MM.1S (cell line): ENCODE data around the gene RUNX2.

Source experiments
- DNase-seq: peaks from one replicate; pipeline ENCODE4 v3.0.0-alpha.2; 2015
- H2AFZ ChIP-seq: fragments of 300-600 bp; sonication (generic); 2 replicates; pipeline ENCODE4 v1.6.0; 2016; ENCODE audit warnings: antibody characterized with exemption, low read length
- H3F3A ChIP-seq: fragments of 300-600 bp; sonication (generic); 2 replicates; pipeline ENCODE4 v1.6.1; 2016; ENCODE audit warnings: mild to moderate bottlenecking, antibody characterized with exemption, low read length, moderate library complexity, mixed read lengths; ENCODE audit not compliant: insufficient read depth
- H3K27ac ChIP-seq: fragments of 300-600 bp; sonication (generic); 2 replicates; pipeline ENCODE4 v1.5.1; 2016; ENCODE audit warnings: mild to moderate bottlenecking, low read length
- H3K27me3 ChIP-seq: fragments of 300-600 bp; sonication (generic); replicated peaks from 2 replicates; pipeline ENCODE4 v1.6.0; 2016; ENCODE audit warnings: low read length; ENCODE audit not compliant: insufficient read depth
- H3K36me3 ChIP-seq: fragments of 300-600 bp; sonication (generic); replicated peaks from 2 replicates; pipeline ENCODE4 v1.6.1; 2016; ENCODE audit warnings: mild to moderate bottlenecking, low read length, mixed read lengths; ENCODE audit not compliant: insufficient read depth
- H3K4me1 ChIP-seq: fragments of 300-600 bp; sonication (generic); 2 replicates; pipeline ENCODE4 v1.6.1; 2016; ENCODE audit warnings: low read length, mixed read lengths
- H3K4me2 ChIP-seq: fragments of 300-600 bp; sonication (generic); 2 replicates; pipeline ENCODE4 v1.6.0; 2016; ENCODE audit warnings: low read depth, low read length
- H3K4me3 ChIP-seq: fragments of 300-600 bp; sonication (generic); 2 replicates; pipeline ENCODE4 v1.5.1; 2016; ENCODE audit warnings: low read length, mixed read lengths
- H3K79me2 ChIP-seq: fragments of 300-600 bp; sonication (generic); 2 replicates; pipeline ENCODE4 v1.6.1; 2016; ENCODE audit warnings: mixed run types, low read length, mixed read lengths
- H3K9ac ChIP-seq: fragments of 300-600 bp; sonication (generic); 2 replicates; pipeline ENCODE4 v1.6.1; 2016; ENCODE audit warnings: low read length, mixed read lengths
- H3K9me2 ChIP-seq: fragments of 300-600 bp; sonication (generic); replicated peaks from 2 replicates; pipeline ENCODE4 v1.6.1; 2016; ENCODE audit warnings: mild to moderate bottlenecking, low read length, mixed read lengths; ENCODE audit not compliant: insufficient read depth
- H3K9me3 ChIP-seq: fragments of 300-600 bp; sonication (generic); replicated peaks from 2 replicates; pipeline ENCODE4 v1.6.1; 2016; ENCODE audit warnings: mild to moderate bottlenecking, low read length, mixed read lengths; ENCODE audit not compliant: insufficient read depth
- H4K20me1 ChIP-seq: fragments of 300-600 bp; sonication (generic); 2 replicates; pipeline ENCODE4 v1.6.1; 2016; ENCODE audit warnings: mild to moderate bottlenecking, low read length, moderate library complexity, mixed read lengths; ENCODE audit not compliant: insufficient read depth
- CTCF ChIP-seq: fragments of 300-600 bp; sonication (generic); IDR thresholded peaks from 2 replicates; pipeline ENCODE4 v1.5.1; 2016; ENCODE audit warnings: antibody characterized with exemption, low read length, mixed read lengths
- EZH2 ChIP-seq: fragments of 300-600 bp; sonication (generic); optimal IDR thresholded peaks from 2 replicates; pipeline ENCODE3; 2017; ENCODE audit warnings: low read depth, mild to moderate bottlenecking, antibody characterized with exemption, low read length, mixed read lengths
- EZH2phosphoT487 ChIP-seq: fragments of 300-600 bp; sonication (generic); IDR thresholded peaks from 2 replicates; pipeline ENCODE4 v1.6.1; 2018; ENCODE audit warnings: antibody characterized with exemption, low read length

RUNX2 gene

GRCh38 chr6:45450831-45451230, 122.7 kb downstream of the RUNX2 start:
- DNase-seq, result no peak
- Histone ChIP-seq H3K9me2 (no peaks in the 10 kb centered on the region), H3K9ac (no peak overlapping the region), H2AFZ (no peak overlapping the region), H3K36me3 (peaks cover 22% of the 10 kb centered on the region), H3K4me3 (no peak overlapping the region), H3K27ac (no peak overlapping the region), H3K4me1 (peaks cover 45% of the 10 kb centered on the region), H3K9me3 (no peaks in the 10 kb centered on the region), H3K4me2 (no peak overlapping the region), H3K79me2 (peaks cover 100% of the 10 kb centered on the region), H4K20me1 (no peaks in the 10 kb centered on the region), H3F3A (peaks cover 20% of the 10 kb centered on the region; the same call in 1 of the 2 replicates), H3K27me3 (no peaks in the 10 kb centered on the region)
- TF ChIP-seq EZH2 (no peak), EZH2phosphoT487 (no peak), CTCF (no peak)

- no peak overlapping the region for H3K4me2 ChIP-seq
- H3K27ac ChIP-seq, result no peak overlapping the region
- no peak for TF ChIP-seq EZH2phosphoT487
- no peak for TF ChIP-seq EZH2
- no peak for TF ChIP-seq CTCF
- H3K36me3 ChIP-seq, result peaks cover 27% of the 10 kb centered on the region
- no peak overlapping the region for H2AFZ ChIP-seq
- H3K79me2 ChIP-seq, result peaks cover 97% of the 10 kb centered on the region
- H3K27me3 ChIP-seq, result no peaks in the 10 kb centered on the region
- no peaks in the 10 kb centered on the region for H3K9me2 ChIP-seq
- H3F3A ChIP-seq, result no peaks in the 10 kb centered on the region
- H4K20me1 ChIP-seq, result peaks cover 4% of the 10 kb centered on the region; the same call in 1 of the 2 replicates
- H3K9ac ChIP-seq, result no peak overlapping the region
- DNase-seq, result no peak
- peaks cover 12% of the 10 kb centered on the region for H3K4me1 ChIP-seq
- no peak overlapping the region for H3K4me3 ChIP-seq
- no peaks in the 10 kb centered on the region for H3K9me3 ChIP-seq
Observed at GRCh38 chr6:45454008-45454911, 126.1 kb downstream of the RUNX2 start.

GRCh38 chr6:45455408-45455807, 127.3 kb downstream of the RUNX2 start:
- Histone ChIP-seq H3K4me2 (no peak overlapping the region), H3K9me3 (no peaks in the 10 kb centered on the region), H4K20me1 (peaks cover 4% of the 10 kb centered on the region; the same call in 1 of the 2 replicates), H3K36me3 (peaks cover 24% of the 10 kb centered on the region), H3K27ac (no peak overlapping the region), H2AFZ (no peak overlapping the region), H3K27me3 (no peaks in the 10 kb centered on the region), H3K4me3 (no peak overlapping the region), H3K9ac (no peak overlapping the region), H3K9me2 (no peaks in the 10 kb centered on the region), H3F3A (no peaks in the 10 kb centered on the region), H3K79me2 (peaks cover 97% of the 10 kb centered on the region), H3K4me1 (peaks cover 9% of the 10 kb centered on the region; the same call in 1 of the 2 replicates)
- TF ChIP-seq CTCF (no peak), EZH2phosphoT487 (no peak), EZH2 (no peak)
- no peak for DNase-seq
